PC-9 (cell line): ENCODE measurements around the gene GSTA1. TPM values are rescaled to one million over a fixed set of nuclear protein-coding genes. Genes with fewer than 3 reads are reported as not detected.
"Not testable (repeated sequence)": the region's sequence is repeated elsewhere in the genome, so short reads cannot be mapped to it uniquely, and the experiment has no call there.

Experiments
- Bru-seq: library from RNA; stranded (reverse); fragments of 400-500 nt; gene quantifications from one replicate; lab custom pipeline; 2021; lab: Mats Ljungman, UMichigan
- BruChase-seq, 2 experiments: library from RNA; stranded (reverse); fragments of 400-500 nt; gene quantifications; one replicate each; lab custom pipeline; 2021; lab: Mats Ljungman, UMichigan
- BruUV-seq: library from RNA; stranded (reverse); fragments of 400-500 nt; replicated peaks from 2 replicates; lab custom pipeline; 2021; lab: Mats Ljungman, UMichigan
- CTCF ChIA-PET: fragments of 300-600 bp; sonication (Branson Sonifier 250); formaldehyde crosslinking; loops from one replicate; lab custom pipeline; 2022; ENCODE audit warnings: antibody characterized with exemption; lab: Charles Lee
- POLR2A ChIA-PET: fragments of 300-600 bp; sonication (Branson Sonifier 250); formaldehyde crosslinking; loops from one replicate; lab custom pipeline; 2022; ENCODE audit warnings: antibody characterized with exemption; ENCODE audit not compliant: unreplicated experiment; lab: Charles Lee
- DNase-seq, 2 experiments: peaks; one replicate each; pipeline versions ENCODE4 v3.0.0 to v3.0.0-alpha.2; 2015 to 2022; ENCODE audit warnings: mixed read lengths in 1 of 2
- H2AFZ ChIP-seq: fragments of 200-600 bp; sonication (generic); 2 replicates; pipeline ENCODE4 v1.8.1; 2017; ENCODE audit warnings: antibody characterized with exemption
- H3F3A ChIP-seq: fragments of 200-600 bp; sonication (generic); 2 replicates; pipeline ENCODE4 v1.8.1; 2017; ENCODE audit warnings: antibody characterized with exemption, mild to moderate bottlenecking, low read depth; ENCODE audit not compliant: insufficient read depth
- H3K27ac ChIP-seq: fragments of 200-600 bp; sonication (generic); 2 replicates; pipeline ENCODE4 v1.6.1; 2016; ENCODE audit warnings: mixed run types
- H3K27me3 ChIP-seq: fragments of 200-600 bp; sonication (generic); 2 replicates; pipeline ENCODE4 v1.6.1; 2016; ENCODE audit warnings: low read depth, mixed run types; ENCODE audit not compliant: insufficient read depth
- H3K36me3 ChIP-seq: fragments of 200-600 bp; sonication (generic); 2 replicates; pipeline ENCODE4 v1.6.1; 2016; ENCODE audit warnings: low read depth, mixed run types
- H3K4me1 ChIP-seq: fragments of 200-600 bp; sonication (generic); replicated peaks from 2 replicates; pipeline ENCODE4 v1.6.1; 2016; ENCODE audit warnings: mixed run types; ENCODE audit not compliant: insufficient read depth
- H3K4me2 ChIP-seq: fragments of 200-600 bp; sonication (generic); 2 replicates; pipeline ENCODE4 v1.6.1; 2017; ENCODE audit warnings: mixed run types
- H3K4me3 ChIP-seq: fragments of 200-600 bp; sonication (generic); 2 replicates; pipeline ENCODE4 v1.6.1; 2016; ENCODE audit warnings: mixed run types
- H3K79me2 ChIP-seq: fragments of 200-600 bp; sonication (generic); 2 replicates; pipeline ENCODE4 v1.6.1; 2017; ENCODE audit warnings: low read depth, mixed run types
- H3K9me2 ChIP-seq: fragments of 200-600 bp; sonication (generic); 2 replicates; pipeline ENCODE4 v1.8.1; 2017; ENCODE audit warnings: mild to moderate bottlenecking; ENCODE audit not compliant: insufficient read depth
- H3K9me3 ChIP-seq: fragments of 200-600 bp; sonication (generic); 2 replicates; pipeline ENCODE4 v1.8.1; 2016; ENCODE audit warnings: low read depth; ENCODE audit not compliant: insufficient read depth
- H4K20me1 ChIP-seq: fragments of 200-600 bp; sonication (generic); 2 replicates; pipeline ENCODE4 v1.8.1; 2017; ENCODE audit not compliant: insufficient read depth
- EZH2 ChIP-seq: fragments of 200-600 bp; sonication (generic); IDR thresholded peaks from 2 replicates; pipeline ENCODE4 v1.8.0; 2017; ENCODE audit warnings: antibody characterized with exemption, low read depth
- intact Hi-C: fragments of 100-400 bp; cut with micrococcal nuclease; formaldehyde crosslinking; loops from one replicate; pipeline ENCODE4 v1.10.0; 2022; ENCODE audit not compliant: unreplicated experiment
- long read RNA-seq: library from polyadenylated mRNA; stranded (forward); transcript quantifications from one replicate; pipeline ENCODE4 v2.0.0, GENCODE V29; 2022
- total RNA-seq: library from RNA; stranded (reverse); gene quantifications from 2 replicates; pipeline ENCODE4 v1.2.3, GENCODE V29; 2021
- TF ChIP-seq, protein P1 (sequence below): fragments of 200-600 bp; sonication (generic); conservative IDR thresholded peaks from 2 replicates; pipeline ENCODE4 v1.6.1; 2017; ENCODE audit warnings: mixed run types, antibody characterized with exemption, mild to moderate bottlenecking, moderate library complexity

The GSTA1 gene
- total RNA-seq, result not detected in 2 replicates
- Bru-seq, nascent RNA, result not detected
- BruChase-seq, experiment 1, labeled RNA remaining after a 2-hour chase, result not detected
- not detected for BruChase-seq, experiment 2, labeled RNA remaining after a 6-hour chase
- long read RNA-seq, result 0 reads

GRCh38 chr6:52803668-52804255 lies at the start of gene GSTA1:
Gene GSTA1 (minus strand): TSS chr6:52803816. CDS start chr6:52799267, 4,549 bp downstream.
- H3K9me2 ChIP-seq, BruUV-seq, H4K20me1 ChIP-seq, H3K27ac ChIP-seq, H3K4me1 ChIP-seq, H3K4me3 ChIP-seq, H3K79me2 ChIP-seq, POLR2A ChIA-PET, H3K36me3 ChIP-seq, H3K27me3 ChIP-seq, CTCF ChIA-PET, DNase-seq, H3K9me3 ChIP-seq, H2AFZ ChIP-seq, H3K4me2 ChIP-seq, H3F3A ChIP-seq, intact Hi-C loops: not testable (repeated sequence)

GRCh38 chr6:52849137-52849536 lies 45.5 kb upstream of the GSTA1 start:
- no peaks in the 10 kb centered on the region for H3K9me3 ChIP-seq
- no peak overlapping the region for H3K4me3 ChIP-seq
- no peaks in the 10 kb centered on the region for H3K36me3 ChIP-seq
- H3K27me3 ChIP-seq, result no peaks in the 10 kb centered on the region
- H2AFZ ChIP-seq, result no peak overlapping the region
- no peaks in the 10 kb centered on the region for H3K79me2 ChIP-seq
- DNase-seq, result no peak
- no TSS peak for BruUV-seq
- H3K9me2 ChIP-seq, result no peaks in the 10 kb centered on the region
- no peak overlapping the region for H3K4me2 ChIP-seq
- POLR2A ChIA-PET, result no interaction called here
- H3K4me1 ChIP-seq, result no peaks in the 10 kb centered on the region
- intact Hi-C loops, result no loop called here
- H4K20me1 ChIP-seq, result no peaks in the 10 kb centered on the region
- TF ChIP-seq, protein P1, sequence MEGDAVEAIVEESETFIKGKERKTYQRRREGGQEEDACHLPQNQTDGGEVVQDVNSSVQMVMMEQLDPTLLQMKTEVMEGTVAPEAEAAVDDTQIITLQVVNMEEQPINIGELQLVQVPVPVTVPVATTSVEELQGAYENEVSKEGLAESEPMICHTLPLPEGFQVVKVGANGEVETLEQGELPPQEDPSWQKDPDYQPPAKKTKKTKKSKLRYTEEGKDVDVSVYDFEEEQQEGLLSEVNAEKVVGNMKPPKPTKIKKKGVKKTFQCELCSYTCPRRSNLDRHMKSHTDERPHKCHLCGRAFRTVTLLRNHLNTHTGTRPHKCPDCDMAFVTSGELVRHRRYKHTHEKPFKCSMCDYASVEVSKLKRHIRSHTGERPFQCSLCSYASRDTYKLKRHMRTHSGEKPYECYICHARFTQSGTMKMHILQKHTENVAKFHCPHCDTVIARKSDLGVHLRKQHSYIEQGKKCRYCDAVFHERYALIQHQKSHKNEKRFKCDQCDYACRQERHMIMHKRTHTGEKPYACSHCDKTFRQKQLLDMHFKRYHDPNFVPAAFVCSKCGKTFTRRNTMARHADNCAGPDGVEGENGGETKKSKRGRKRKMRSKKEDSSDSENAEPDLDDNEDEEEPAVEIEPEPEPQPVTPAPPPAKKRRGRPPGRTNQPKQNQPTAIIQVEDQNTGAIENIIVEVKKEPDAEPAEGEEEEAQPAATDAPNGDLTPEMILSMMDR, result no peak
- TF ChIP-seq EZH2, result no peak
- no peaks in the 10 kb centered on the region for H3F3A ChIP-seq
- no peak overlapping the region for H3K27ac ChIP-seq
- CTCF ChIA-PET, result no interaction called here

DNA sequence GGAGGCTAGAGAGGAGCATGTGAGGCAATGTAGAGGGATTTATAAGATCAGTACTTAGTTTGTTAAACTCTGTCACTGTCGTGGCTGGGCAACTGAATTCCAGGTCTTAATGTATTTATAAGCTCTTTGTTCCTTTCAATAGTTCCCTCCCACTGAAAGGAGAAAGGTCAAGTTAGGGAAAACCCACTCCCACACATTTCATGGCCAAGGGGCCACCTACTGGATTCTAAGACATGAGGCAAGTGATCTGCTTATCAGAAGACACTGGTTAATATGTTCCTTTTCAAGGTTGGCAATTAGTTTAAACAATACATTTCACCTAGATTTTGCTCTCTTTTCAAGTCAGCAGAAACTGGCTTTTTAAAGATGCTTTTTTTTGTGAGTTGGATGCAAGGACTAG lies 42.4 kb upstream of the GSTA1 start:
- Histone ChIP-seq H3F3A (no peaks in the 10 kb centered on the region), H3K79me2 (no peaks in the 10 kb centered on the region), H2AFZ (no peak overlapping the region), H3K4me3 (no peak overlapping the region), H3K9me3 (no peaks in the 10 kb centered on the region), H3K27ac (no peak overlapping the region), H3K9me2 (no peaks in the 10 kb centered on the region), H3K36me3 (no peaks in the 10 kb centered on the region), H3K27me3 (no peaks in the 10 kb centered on the region), H4K20me1 (no peaks in the 10 kb centered on the region), H3K4me1 (no peaks in the 10 kb centered on the region), H3K4me2 (no peak overlapping the region)
- intact Hi-C loops, result no loop called here
- BruUV-seq, result no TSS peak
- TF ChIP-seq, protein P1, result no peak
- no peak for TF ChIP-seq EZH2
- CTCF ChIA-PET, result no interaction called here
- POLR2A ChIA-PET, result no interaction called here
- DNase-seq, result no peak
